Stimulated activated naive CD8-positive, alpha-beta T cell treated with anti-CD3 and anti-CD28 coated beads, Interleukin-15, amount 100 ng/mL, for 72 hours (primary cell): ENCODE data around the gene LRRC59.
"Not testable (repeated sequence)": the region's sequence is repeated elsewhere in the genome, so short reads cannot be mapped to it uniquely, and the experiment has no call there.

Source experiments
- ATAC-seq: fragments of 150-1000 bp; cut with Tn5 transposase; 2 replicates; pipeline ENCODE4 v1.10.0; 2021; ENCODE audit warnings: mild to moderate bottlenecking, moderate library complexity
- DNase-seq, 2 donors: peaks; one replicate each; pipeline ENCODE4 v3.0.0; 2021 to 2022
- H3K27ac Mint-ChIP-seq, 2 donors: one replicate each; pipeline ENCODE4 v1.8.0; 2022; ENCODE audit warnings: mild to moderate bottlenecking in 2 of 2, mixed read lengths in 2 of 2, moderate library complexity in 2 of 2
- H3K27me3 Mint-ChIP-seq: one replicate; pipeline ENCODE4 v1.8.0; 2022; ENCODE audit warnings: mixed read lengths
- H3K4me1 Mint-ChIP-seq: one replicate; pipeline ENCODE4 v1.8.0; 2022; ENCODE audit warnings: mild to moderate bottlenecking, mixed read lengths
- H3K4me3 Mint-ChIP-seq, 2 donors: one replicate each; pipeline ENCODE4 v1.8.0; 2022; ENCODE audit warnings: mild to moderate bottlenecking in 2 of 2, mixed read lengths in 2 of 2, moderate library complexity in 1 of 2
- H3K9me3 Mint-ChIP-seq, 2 donors: one replicate each; pipeline ENCODE4 v1.8.0; 2022; ENCODE audit warnings: mixed read lengths in 2 of 2

The LRRC59 gene

DNA sequence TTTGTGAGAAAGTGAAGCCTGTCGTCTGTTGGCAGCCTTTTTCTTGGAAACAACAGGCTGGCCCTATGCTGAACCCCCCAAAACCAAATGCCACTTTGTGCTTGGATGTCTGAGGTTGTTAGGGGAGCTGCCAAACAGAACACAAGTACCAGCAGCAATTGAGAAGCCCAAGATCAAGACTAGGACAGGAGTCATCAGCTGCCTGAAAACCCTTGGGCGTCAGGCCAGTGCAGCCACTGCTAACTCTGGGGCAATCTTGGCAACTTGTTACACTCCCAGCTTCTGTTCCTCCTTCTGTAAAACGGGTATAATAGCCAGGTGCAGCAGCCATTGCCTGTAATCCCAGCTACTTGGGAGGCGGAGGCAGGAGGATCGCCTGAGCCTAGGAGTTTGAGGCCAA, 9.3 kb upstream of the LRRC59 start:
- no peaks in the 10 kb centered on the region for H3K4me1 Mint-ChIP-seq
- no peaks in the 10 kb centered on the region for H3K9me3 Mint-ChIP-seq
- peaks cover 8% of the 10 kb centered on the region for H3K27me3 Mint-ChIP-seq
- peak overlapping the region in 1 of 2 donors; percentile 57 for H3K27ac Mint-ChIP-seq
- ATAC-seq (no peak), DNase-seq (no peak)
- no peak overlapping the region for H3K4me3 Mint-ChIP-seq

DNA sequence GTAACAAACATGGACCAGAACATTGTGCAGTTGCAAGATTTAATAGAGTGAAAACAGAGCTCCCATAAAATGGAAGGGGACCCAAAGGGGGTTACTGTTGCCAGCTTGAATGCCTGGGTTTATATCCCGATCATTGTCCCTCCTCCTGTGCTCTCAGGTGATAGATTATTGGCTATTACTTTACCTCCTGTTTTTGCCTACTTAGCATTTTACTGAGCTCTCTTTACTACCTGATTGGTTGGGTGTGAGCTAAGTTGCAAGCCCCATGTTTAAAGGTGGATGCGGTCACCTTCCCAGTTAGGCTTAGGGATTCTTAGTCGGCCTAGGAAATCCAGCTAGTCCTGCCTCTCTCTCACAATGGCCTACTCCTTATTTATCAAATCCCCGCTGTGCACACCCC, 8.0 kb upstream of the LRRC59 start:
- not testable (repeated sequence) for H3K4me1 Mint-ChIP-seq, H3K9me3 Mint-ChIP-seq, ATAC-seq, H3K27me3 Mint-ChIP-seq, H3K4me3 Mint-ChIP-seq, DNase-seq, H3K27ac Mint-ChIP-seq

DNA sequence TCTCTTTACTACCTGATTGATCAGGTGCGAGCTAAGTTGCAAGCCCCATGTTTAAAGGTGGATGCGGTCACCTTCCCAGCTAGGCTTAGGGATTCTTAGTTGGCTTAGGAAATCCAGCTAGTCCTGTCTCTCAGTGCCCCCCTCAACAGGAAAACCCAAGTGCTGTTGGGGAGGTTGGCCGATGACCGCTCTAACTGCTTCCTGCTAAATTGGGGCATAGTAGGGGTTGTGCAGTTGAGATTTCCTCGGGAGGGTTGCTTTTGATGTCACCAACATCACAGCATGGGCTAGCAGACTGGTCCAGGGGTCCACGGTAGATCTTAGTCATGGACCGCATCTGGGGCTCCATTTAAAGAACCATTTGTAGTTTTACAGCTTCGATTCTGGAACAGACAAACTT, 2.3 kb upstream of the LRRC59 start:
- DNase-seq, H3K27ac Mint-ChIP-seq, H3K9me3 Mint-ChIP-seq, H3K27me3 Mint-ChIP-seq, ATAC-seq, H3K4me3 Mint-ChIP-seq: not testable (repeated sequence)
- peaks cover 27% of the 10 kb centered on the region for H3K4me1 Mint-ChIP-seq

DNA sequence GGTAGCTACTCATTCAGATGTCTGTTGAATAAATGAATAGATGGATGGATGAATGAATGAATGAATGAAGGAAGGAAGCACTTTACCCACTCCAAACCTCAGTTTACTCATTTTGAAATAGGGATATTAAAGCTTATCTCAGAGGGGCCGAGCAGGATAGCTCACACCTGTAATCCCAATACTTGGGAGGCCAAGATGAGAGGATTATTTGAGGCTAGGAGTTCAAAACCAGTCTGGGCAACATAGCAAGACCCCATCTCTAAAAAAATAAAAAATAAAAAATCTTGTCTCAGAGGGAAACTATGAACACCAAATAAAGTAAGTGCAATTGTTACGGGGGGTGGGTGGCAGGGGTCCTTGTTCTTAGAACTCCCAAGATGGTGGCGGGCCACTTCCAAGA, 1.3 kb upstream of the LRRC59 start:
- H3K4me1 Mint-ChIP-seq = peaks cover 28% of the 10 kb centered on the region
- H3K27ac Mint-ChIP-seq, ATAC-seq, H3K27me3 Mint-ChIP-seq, H3K9me3 Mint-ChIP-seq, H3K4me3 Mint-ChIP-seq, DNase-seq: not testable (repeated sequence)

DNA sequence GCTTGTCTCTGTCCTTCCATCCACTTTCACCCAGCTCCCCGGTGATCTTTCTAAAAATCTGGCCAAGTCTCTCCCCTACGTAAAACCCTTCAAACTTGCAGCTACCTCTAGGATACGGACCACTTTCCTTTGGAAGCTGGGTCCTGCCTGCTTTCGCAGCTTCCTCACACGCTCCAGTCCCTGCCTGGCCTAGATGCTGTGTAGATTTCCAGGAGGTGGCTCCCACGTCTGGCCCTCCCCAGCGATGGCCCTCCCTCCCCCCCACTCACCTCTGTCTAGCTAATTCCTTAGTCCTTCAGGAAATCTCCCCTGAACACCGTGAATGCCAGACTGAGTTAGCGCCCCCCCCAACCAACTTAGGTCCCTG, 579 bp upstream of the LRRC59 start:
- H3K27ac Mint-ChIP-seq = peak overlapping the region; percentile 29 to 92
- no peak for ATAC-seq
- H3K9me3 Mint-ChIP-seq = no peaks in the 10 kb centered on the region
- no peaks in the 10 kb centered on the region for H3K27me3 Mint-ChIP-seq
- DNase-seq = no peak
- H3K4me3 Mint-ChIP-seq = peak overlapping the region; percentile 74 to 96
- H3K4me1 Mint-ChIP-seq = peaks cover 28% of the 10 kb centered on the region

DNA sequence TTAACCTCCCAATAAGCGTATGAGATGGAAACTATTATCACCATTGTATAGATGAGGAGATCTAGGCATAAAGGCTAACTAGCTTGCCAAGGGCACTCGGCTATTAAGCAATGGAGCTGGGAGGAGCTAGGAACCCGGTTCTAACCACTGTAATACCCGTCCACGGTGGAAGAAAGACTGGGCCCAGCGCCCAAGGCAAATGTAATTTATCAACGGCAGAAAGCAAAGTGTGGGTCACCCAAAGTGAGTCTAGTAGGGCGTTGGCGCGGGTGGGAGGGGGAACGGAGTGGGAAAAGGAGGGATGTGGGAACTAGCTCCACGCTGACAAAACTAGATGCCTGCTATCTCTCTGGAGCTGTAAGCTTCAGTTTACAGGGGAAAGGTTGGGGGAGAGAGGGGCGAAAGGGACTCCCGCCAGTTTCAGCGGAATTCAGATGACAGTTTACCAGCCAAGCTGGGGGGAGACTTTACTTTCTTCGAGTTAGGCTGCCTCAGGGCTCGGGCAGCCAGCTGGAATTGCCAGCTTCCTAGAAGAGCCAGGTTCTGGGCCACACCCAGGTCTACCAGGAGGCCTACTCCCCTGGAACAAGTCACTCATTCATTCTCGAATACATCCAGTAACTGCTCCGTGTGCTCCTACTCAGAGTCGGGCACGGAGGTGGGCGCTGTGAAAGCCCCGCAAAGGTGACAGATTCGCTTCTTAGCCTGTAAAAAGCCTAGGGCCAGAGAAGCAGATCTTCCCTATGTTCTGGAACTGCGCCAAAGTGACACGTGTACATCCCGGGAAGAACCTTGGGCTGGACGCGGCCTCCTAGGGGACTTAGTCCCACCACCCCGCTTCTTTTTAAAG, 837 bp downstream of the LRRC59 start:
- peak in 1 of 2 donors; percentile 26 for DNase-seq
- Mint-ChIP-seq H3K27ac (peak overlapping the region; percentile 91 to 98), H3K27me3 (no peaks in the 10 kb centered on the region), H3K4me1 (peaks cover 28% of the 10 kb centered on the region), H3K9me3 (no peaks in the 10 kb centered on the region), H3K4me3 (peak overlapping the region; percentile 74 to 96)
- peak; percentile 47 for ATAC-seq

DNA sequence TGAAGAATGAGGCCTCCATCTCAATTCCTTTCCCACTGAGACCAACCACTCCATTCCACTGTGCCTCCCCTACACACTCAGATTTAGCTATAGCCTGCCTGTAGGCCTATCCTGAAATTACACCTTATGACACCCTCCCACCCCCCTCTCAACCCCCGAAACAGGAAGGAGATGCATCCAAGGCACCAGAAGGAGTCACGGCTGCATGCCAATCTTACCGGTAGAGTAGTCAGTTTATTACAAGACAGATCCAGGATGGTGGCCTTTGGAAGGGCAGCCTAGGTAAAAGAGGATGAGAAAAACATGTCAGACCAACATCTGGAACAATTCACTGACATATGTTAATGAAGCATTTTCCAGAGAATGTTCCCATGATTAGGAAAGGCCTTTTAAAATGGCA, 2.6 kb downstream of the LRRC59 start:
- DNase-seq (no peak), ATAC-seq (no peak)
- Mint-ChIP-seq H3K9me3 (no peaks in the 10 kb centered on the region), H3K4me1 (peaks cover 28% of the 10 kb centered on the region), H3K4me3 (peak overlapping the region in 1 of 2 donors; percentile 74), H3K27ac (peak overlapping the region in 1 of 2 donors; percentile 86), H3K27me3 (no peaks in the 10 kb centered on the region)

DNA sequence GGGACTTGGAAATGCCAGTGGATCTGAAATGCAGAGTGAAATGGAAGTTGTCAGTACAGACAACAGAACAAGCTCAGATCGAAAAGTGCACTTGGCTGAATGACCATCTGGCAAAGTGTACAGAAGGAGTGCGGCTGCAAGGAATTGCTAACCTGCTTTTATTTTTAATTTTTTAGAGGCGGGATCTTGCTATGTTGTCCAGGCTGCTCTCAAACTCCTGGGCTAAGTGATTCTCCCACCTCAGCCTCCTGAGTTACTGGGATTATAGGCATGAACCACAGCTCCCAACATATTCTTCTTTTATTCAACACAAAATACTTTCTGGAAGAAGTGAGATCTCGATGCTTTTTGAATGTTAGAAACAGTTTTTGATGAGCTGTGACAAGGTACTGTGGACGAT, 3.6 kb downstream of the LRRC59 start:
- DNase-seq = no peak
- Mint-ChIP-seq H3K9me3 (no peaks in the 10 kb centered on the region), H3K27ac (peak overlapping the region in 1 of 2 donors; percentile 82), H3K4me1 (peaks cover 28% of the 10 kb centered on the region), H3K4me3 (no peak overlapping the region), H3K27me3 (no peaks in the 10 kb centered on the region)
- no peak for ATAC-seq

DNA sequence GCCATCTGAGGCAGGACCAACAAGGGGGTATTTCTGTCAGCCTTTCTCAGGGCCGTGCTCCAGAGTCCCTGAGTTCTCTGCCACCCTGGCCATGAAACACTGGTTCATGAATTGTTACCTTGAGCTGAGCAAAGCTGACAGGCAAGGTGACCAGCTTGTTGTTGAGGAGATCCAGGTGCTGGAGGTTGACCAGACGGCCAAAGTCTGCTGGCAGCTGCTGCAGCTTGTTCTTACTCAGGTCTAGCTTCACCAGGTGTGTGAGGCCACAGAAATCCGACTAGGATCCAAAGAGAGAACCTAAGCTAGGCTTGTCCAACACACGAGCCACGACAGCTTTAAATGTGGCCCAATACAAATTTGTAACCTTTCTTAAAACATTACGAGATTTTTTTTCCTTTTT, 4.7 kb downstream of the LRRC59 start:
- DNase-seq (no peak), ATAC-seq (no peak)
- no peak overlapping the region for H3K4me3 Mint-ChIP-seq
- H3K27ac Mint-ChIP-seq = no peak overlapping the region
- no peaks in the 10 kb centered on the region for H3K9me3 Mint-ChIP-seq
- H3K27me3 Mint-ChIP-seq = no peaks in the 10 kb centered on the region
- peaks cover 23% of the 10 kb centered on the region for H3K4me1 Mint-ChIP-seq

DNA sequence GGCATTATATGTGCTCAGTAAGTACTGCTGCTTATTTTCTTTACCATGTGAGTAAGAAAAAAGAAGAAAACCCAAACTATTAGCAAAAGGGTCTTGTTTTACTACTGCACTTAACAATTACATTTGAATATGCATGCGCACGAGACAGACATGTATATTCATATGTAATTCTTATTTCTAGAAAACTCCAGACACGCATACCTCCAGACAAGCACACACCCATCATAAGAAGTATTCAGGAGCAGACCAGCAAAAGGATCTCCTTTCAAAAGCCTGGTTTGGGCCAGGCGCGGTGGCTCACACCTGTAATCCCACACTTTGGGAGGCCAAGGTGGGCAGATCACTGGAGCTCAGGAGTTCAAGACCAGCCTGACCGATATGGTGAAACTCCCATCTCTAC, 7.8 kb downstream of the LRRC59 start:
- DNase-seq (no peak), ATAC-seq (no peak)
- Mint-ChIP-seq H3K27ac (no peak overlapping the region), H3K4me1 (peaks cover under 1% of the 10 kb centered on the region), H3K27me3 (no peaks in the 10 kb centered on the region), H3K9me3 (no peaks in the 10 kb centered on the region), H3K4me3 (no peak overlapping the region)

DNA sequence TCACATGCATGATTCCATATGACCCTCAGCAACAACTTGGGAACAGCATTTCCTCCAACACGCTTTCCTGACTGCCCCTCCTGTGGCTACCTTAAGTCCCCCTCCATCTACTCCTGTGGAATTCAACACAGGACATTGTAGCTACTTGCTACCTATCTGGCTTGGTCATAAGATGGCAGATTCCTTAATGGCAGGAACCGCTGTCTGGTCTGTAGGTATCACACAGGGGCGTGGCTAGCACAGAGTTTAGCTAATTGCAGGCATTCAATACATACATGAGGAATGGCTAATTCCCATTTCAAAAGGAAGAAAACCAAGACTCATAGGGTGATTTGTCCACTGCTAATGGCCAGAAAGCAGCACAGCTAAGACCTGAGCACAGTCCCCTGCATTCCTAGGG, 8.6 kb downstream of the LRRC59 start:
- H3K4me1 Mint-ChIP-seq = no peaks in the 10 kb centered on the region
- no peak overlapping the region for H3K4me3 Mint-ChIP-seq
- ATAC-seq = no peak
- H3K9me3 Mint-ChIP-seq = no peaks in the 10 kb centered on the region
- no peak overlapping the region for H3K27ac Mint-ChIP-seq
- no peak for DNase-seq
- H3K27me3 Mint-ChIP-seq = no peaks in the 10 kb centered on the region

DNA sequence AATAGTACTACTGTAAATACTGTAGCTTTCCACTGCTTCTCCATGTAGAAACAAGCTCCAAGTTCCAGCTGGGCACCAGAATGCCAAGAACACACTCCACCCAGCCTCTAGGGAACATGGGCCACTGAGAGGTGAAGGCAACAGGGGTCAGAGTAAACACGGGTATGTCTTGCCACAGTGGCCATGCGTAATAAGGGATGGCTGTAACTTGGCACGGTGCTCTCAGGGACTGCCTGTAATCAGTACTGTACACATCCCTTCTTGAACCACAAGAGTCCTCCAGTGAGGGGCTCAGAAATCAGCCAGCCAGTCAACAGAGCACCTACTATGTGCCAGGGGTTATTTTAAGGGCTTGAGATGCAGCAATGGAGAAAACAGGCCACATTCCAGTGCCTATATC, 10.8 kb downstream of the LRRC59 start:
- H3K27me3 Mint-ChIP-seq = no peaks in the 10 kb centered on the region
- peak overlapping the region in 1 of 2 donors; percentile 77 for H3K27ac Mint-ChIP-seq
- no peak for DNase-seq

DNA sequence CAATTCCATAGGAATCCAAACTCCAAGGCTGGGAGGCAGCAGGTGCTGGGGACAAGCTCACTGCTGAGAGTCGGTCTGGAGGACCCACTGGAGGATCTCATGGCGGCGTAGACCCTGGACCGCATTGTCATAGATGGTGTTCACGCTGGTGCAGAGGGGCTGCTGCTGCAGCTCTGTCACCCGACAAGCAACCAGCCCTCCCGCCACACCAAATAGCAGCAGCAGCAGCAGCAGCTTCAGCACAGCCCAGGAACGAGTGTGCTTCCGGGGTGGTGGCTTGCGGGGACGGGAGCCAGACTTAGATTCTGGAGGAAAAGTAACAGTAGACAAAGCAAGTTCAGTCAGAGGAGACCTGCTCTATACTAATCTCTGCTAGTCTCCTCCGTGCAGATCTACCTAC, 14.4 kb downstream of the LRRC59 start:
- DNase-seq (no peak), ATAC-seq (no peak)
- no peak overlapping the region for H3K27ac Mint-ChIP-seq
- H3K9me3 Mint-ChIP-seq = no peaks in the 10 kb centered on the region
- H3K27me3 Mint-ChIP-seq = no peaks in the 10 kb centered on the region
- H3K4me1 Mint-ChIP-seq = no peaks in the 10 kb centered on the region
- no peak overlapping the region for H3K4me3 Mint-ChIP-seq

More for the DNA sequence above, 10.8 kb downstream of the LRRC59 start:
- Mint-ChIP-seq H3K4me1 (no peaks in the 10 kb centered on the region), H3K4me3 (no peak overlapping the region), H3K9me3 (no peaks in the 10 kb centered on the region)
- no peak for ATAC-seq

DNA sequence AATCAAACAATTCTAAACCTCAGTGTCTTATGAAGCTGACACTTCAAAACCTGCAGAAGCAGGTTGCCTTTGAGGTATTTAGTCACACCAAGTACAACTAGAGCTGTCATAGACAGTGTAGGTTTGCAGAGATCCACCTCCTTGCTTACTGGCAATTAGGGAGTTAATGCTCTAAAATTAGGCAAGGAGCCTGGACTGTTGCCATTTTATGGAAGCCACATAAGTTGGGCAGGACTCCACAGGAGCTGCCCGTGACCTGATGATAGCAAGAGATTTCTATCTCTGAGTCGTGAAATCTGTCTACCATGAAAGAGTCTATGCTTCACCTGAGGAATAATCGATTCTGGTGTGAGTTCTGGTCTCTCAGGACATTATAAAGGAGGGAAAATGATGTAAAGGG, 15.4 kb downstream of the LRRC59 start:
- peak overlapping the region in 1 of 2 donors; percentile 36 for H3K27ac Mint-ChIP-seq
- H3K4me1 Mint-ChIP-seq = no peaks in the 10 kb centered on the region
- ATAC-seq (no peak), DNase-seq (no peak)
- H3K4me3 Mint-ChIP-seq = no peak overlapping the region
- no peaks in the 10 kb centered on the region for H3K9me3 Mint-ChIP-seq
- H3K27me3 Mint-ChIP-seq = no peaks in the 10 kb centered on the region

DNA sequence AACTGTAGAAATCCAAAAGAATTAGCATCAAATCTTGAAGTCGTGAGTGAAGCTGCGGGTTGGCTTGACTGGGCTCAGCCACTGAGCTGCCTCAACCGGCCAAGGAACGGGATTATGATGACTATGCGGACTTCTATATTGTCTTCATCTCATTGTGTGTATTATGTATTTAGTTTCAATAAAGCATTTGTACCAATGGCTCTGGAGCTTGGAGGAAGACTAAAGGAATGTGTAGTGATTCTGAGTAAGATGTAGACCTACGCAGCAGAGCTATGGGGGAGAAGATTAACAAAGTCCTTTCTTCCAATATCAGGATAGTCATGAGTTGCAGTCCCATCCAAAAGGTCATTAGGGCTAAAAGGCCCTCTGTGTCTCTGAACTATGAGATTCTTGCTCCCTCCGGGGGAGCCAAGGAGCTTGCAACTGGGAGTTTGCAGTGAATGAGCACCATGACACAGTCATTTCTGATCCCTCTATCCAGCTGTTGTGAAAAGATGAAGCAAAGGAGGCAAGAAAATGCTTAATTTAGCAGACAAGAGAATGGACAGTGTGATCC, 16.0 kb downstream of the LRRC59 start:
- no peak for DNase-seq
- Mint-ChIP-seq H3K27ac (peak overlapping the region in 1 of 2 donors; percentile 27), H3K4me3 (no peak overlapping the region), H3K27me3 (no peaks in the 10 kb centered on the region), H3K4me1 (no peaks in the 10 kb centered on the region), H3K9me3 (no peaks in the 10 kb centered on the region)
- no peak for ATAC-seq

DNA sequence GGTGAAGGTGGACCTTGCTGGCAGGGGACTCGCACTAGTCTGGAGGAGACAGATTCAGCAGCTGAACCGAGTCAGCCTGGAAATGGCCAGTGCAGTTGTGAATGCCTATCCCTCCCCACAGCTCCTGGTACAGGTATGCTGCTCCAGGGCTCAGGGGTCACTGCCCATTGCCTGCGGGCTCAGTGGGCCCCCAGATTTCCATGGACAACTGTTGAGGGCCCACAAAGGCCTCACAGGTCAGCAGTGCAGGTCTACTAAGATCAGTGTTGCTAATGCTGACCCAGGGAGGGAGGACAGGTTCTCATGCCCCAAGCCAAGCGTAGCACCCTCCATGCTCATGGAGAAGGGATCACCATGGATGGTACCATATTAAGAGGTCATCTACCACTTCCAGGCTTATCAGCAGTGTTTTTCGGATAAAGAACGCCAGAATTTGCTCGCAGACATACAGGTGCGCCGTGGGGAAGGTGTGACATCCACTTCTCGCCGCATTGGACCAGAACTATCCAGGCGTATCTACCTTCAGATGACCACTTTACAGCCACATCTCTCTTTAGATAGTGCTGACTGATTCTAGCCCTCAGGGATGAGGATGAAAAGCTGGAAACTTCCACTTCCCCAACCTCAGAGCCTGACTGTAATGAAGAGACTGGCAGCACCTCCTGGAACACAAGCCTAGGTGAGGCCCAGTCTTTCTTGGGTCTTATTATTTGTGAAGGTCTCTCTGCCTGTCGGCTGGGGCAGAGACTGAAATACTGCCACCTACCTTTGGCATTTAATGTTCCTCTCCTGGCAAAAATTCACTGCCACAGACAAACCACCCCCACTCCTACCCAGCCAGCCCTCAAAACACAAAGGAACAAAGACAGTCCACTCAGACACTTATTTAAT, 16.7 kb downstream of the LRRC59 start:
- H3K4me1 Mint-ChIP-seq = no peaks in the 10 kb centered on the region

More for the DNA sequence above, 16.7 kb downstream of the LRRC59 start:
- Mint-ChIP-seq H3K27me3 (no peaks in the 10 kb centered on the region), H3K4me3 (no peak overlapping the region), H3K27ac (peak overlapping the region in 1 of 2 donors; percentile 27), H3K9me3 (no peaks in the 10 kb centered on the region)
- DNase-seq (no peak), ATAC-seq (no peak)
